Uterus (tissue), 2 donors: ENCODE measurements around the gene ADD1.

ENCODE experiments used
- POLR2A ChIP-seq, 2 donors: fragments of 450-650 bp; IDR thresholded peaks; one replicate each; pipeline ENCODE4 v1.6.1; 2016; ENCODE audit warnings: antibody characterized with exemption in 2 of 2, mild to moderate bottlenecking in 1 of 2, moderate library complexity in 1 of 2
- TF ChIP-seq, protein P1 (sequence below), 4 experiments: fragments of 200-600 bp in 2 of 4; fragments of 450-650 bp in 2 of 4; sonication (generic) in 2 of 4; IDR thresholded peaks; one replicate each; pipeline ENCODE4 v1.5.1; 2016 to 2019; ENCODE audit warnings: antibody characterized with exemption in 4 of 4, mild to moderate bottlenecking in 2 of 4, moderate library complexity in 1 of 4

GRCh38 chr4:2862528-2862927 lies 18.9 kb downstream of the ADD1 start:
- TF ChIP-seq, protein P1, sequence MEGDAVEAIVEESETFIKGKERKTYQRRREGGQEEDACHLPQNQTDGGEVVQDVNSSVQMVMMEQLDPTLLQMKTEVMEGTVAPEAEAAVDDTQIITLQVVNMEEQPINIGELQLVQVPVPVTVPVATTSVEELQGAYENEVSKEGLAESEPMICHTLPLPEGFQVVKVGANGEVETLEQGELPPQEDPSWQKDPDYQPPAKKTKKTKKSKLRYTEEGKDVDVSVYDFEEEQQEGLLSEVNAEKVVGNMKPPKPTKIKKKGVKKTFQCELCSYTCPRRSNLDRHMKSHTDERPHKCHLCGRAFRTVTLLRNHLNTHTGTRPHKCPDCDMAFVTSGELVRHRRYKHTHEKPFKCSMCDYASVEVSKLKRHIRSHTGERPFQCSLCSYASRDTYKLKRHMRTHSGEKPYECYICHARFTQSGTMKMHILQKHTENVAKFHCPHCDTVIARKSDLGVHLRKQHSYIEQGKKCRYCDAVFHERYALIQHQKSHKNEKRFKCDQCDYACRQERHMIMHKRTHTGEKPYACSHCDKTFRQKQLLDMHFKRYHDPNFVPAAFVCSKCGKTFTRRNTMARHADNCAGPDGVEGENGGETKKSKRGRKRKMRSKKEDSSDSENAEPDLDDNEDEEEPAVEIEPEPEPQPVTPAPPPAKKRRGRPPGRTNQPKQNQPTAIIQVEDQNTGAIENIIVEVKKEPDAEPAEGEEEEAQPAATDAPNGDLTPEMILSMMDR (IDR thresholded peaks at IDR 0.05), result no peak
- no peak for TF ChIP-seq POLR2A (IDR thresholded peaks at IDR 0.05)
